ENCODE data around the gene PIK3R6. TPM values are rescaled to one million over a fixed set of nuclear protein-coding genes. Genes with fewer than 3 reads are reported as not detected.

Gene PIK3R6
- total RNA-seq, 1 experiment from 2014 or later: not detected

- Histone ChIP-seq H2BK5ac (ENCODE audit: insufficient read length, low read length) (no peak overlapping the region), H2AK5ac (ENCODE audit: insufficient read length, low read length) (no peak overlapping the region), H3K23me2 (ENCODE audit: insufficient read length, low read depth, low read length, poor library complexity, severe bottlenecking) (no peaks in the 10 kb centered on the region), H3K18ac (ENCODE audit: insufficient read length, low read depth, low read length) (peak overlapping the region; percentile 25), H3K56ac (ENCODE audit: insufficient read length, low read depth, low read length) (no peak overlapping the region), H2AFZ (ENCODE audit: low read length) (no peak overlapping the region), H3K23ac (ENCODE audit: insufficient read length, low read depth, low read length) (no peak overlapping the region), H3K4me2 (ENCODE audit: insufficient read depth, insufficient read length, low read length) (no peak overlapping the region), H4K20me1 (ENCODE audit: control insufficient read depth, insufficient read depth, insufficient read length) (no peaks in the 10 kb centered on the region), H3K9me3 (ENCODE audit: control insufficient read depth, low read depth, low read length) (no peaks in the 10 kb centered on the region), H4K8ac (replicated peaks; ENCODE audit: insufficient read length, low read depth, low read length) (no peak overlapping the region), H3K14ac (ENCODE audit: insufficient read depth, low read length) (no peak overlapping the region; the same call in 1 of the 2 replicates), H4K5ac (ENCODE audit: insufficient read length, low read depth, low read length) (no peak overlapping the region), H2BK12ac (ENCODE audit: insufficient read length, low read depth, low read length) (no peak overlapping the region), H3K4ac (ENCODE audit: low read depth, low read length) (no peak overlapping the region), H3K79me1 (ENCODE audit: insufficient read depth, low read depth, low read length, poor library complexity, severe bottlenecking) (no peaks in the 10 kb centered on the region), H3K4me1 (ENCODE audit: insufficient read depth, low read length) (no peaks in the 10 kb centered on the region), H3K27me3 (ENCODE audit: insufficient read depth, low read length) (no peaks in the 10 kb centered on the region; the same call in 1 of the 2 replicates), H2BK120ac (ENCODE audit: low read depth, low read length, poor library complexity, severe bottlenecking) (no peak overlapping the region), H3K79me2 (ENCODE audit: insufficient read depth, low read length) (no peaks in the 10 kb centered on the region), H2BK15ac (ENCODE audit: low read depth, low read length) (no peak overlapping the region), H3K9ac (ENCODE audit: extremely low read depth, insufficient read length, low read length) (no peak overlapping the region), H3K27ac (ENCODE audit: insufficient read length, low read depth, low read length) (no peak overlapping the region), H2BK20ac (ENCODE audit: low read depth, low read length, poor library complexity, severe bottlenecking) (no peak overlapping the region), H3T11ph (ENCODE audit: low read length) (no peak overlapping the region), H4K91ac (ENCODE audit: insufficient read length, low read depth, low read length) (no peak overlapping the region)
- H3K27ac Mint-ChIP-seq: no peak overlapping the region
- peaks cover 6% of the 10 kb centered on the region for H3K27me3 Mint-ChIP-seq (ENCODE audit: low read depth)
- no peak overlapping the region; a peak in 1 of 5 replicates for H3K4me3 Mint-ChIP-seq
- no CpG with 5 or more reads among the region's 33 CpGs for WGBS (ENCODE audit: extremely low coverage, insufficient read length, low lambda C conversion rate)
- peak; percentile 94 for DNase-seq
- no peaks in the 10 kb centered on the region for H3K9me3 Mint-ChIP-seq
- peaks cover 9 to 13% of the 10 kb centered on the region in 2 experiments; a peak in 3 of 4 replicates for H3K4me1 Mint-ChIP-seq
- peak; percentile 94 for TF ChIP-seq CTCF (conservative IDR thresholded peaks at IDR 0.05)
- H3K36me3 Mint-ChIP-seq (ENCODE audit: insufficient read depth in 1 of 3, low read depth in 3 of 3): no peaks in the 10 kb centered on the region
Measured at GRCh38 chr17:8832711-8833352, 34.6 kb downstream of the PIK3R6 start.
